Islet precursor cell (in vitro differentiated cells): ENCODE measurements around the gene XPR1.

Experiments
- DNase-seq: peaks from one replicate; pipeline ENCODE4 v3.0.0-alpha.2; 2018

The XPR1 gene

GRCh38 chr1:180631766-180632325, at the start of gene XPR1:
XPR1 (plus strand) TSS chr1:180632022; CDS start chr1:180632202, 180 bp downstream.
- peak; percentile 99 for DNase-seq

DNA sequence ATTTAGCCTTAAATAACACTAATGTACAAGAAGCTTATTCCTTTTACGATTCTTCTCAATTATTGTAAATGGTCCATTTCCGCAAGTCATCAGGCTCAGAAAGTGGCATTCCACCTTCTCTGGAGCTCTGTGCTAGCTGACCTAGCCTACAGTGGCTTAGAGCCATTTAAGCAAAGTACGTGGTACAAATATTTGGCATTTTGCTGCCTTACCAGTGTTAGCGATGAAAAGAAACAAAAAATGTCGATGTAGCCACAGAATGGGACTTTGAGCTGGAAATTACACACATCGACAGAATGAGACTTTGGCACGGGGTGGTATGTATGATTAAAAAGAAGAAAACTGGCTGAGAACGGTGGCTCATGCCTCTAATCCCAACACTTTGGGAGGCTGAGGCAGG, 47.0 kb upstream of the XPR1 start:
- DNase-seq: no peak

GRCh38 chr1:180585994-180586359, 45.8 kb upstream of the XPR1 start:
- no peak for DNase-seq

DNA sequence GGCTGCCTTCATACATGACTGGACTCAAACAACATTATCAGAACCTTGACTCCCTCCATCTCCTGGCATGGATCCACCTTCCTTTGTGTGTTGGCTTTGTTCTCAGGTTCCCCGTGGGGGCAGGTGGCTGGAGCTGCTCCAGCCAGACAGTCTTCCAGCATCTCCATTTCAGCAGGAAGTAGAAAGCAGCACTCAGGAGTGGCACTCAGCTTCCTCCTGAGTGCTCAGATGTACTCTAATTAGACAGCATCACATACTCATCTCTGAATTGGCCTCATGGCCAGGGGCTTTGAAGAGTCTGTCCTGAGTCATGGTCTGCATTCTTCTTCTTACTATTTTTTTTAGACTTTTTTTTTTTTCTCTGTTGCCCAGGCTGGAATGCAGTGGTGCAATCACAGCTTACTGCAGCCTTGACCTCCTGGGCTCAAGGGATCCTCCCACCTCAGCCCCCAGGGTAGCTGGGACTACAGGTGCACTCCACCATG, 45.1 kb upstream of the XPR1 start:
- peak; percentile 94 for DNase-seq

DNA sequence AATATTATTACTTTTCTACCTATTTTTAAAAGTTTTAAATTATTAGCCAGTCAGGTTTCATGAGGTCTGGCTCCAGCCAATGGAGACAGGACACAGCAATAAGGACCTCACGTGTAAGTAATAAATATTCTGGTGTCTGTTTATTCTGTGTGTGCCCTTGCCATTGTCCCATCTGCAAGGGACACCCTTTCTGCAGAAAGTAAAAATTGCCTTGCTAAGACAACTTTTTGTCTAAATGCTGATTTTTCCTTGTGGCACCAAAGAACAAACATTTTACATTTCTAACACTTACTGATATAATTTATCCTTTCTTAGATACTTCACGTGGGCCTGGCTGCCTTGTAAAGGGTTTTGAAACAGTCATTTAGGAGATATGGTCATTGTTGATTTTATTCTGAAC, 43.7 kb upstream of the XPR1 start:
- DNase-seq: no peak

- DNase-seq: no peak
These were observed 40.9 kb upstream of the XPR1 start for GRCh38 chr1:180590889-180591288.

DNA sequence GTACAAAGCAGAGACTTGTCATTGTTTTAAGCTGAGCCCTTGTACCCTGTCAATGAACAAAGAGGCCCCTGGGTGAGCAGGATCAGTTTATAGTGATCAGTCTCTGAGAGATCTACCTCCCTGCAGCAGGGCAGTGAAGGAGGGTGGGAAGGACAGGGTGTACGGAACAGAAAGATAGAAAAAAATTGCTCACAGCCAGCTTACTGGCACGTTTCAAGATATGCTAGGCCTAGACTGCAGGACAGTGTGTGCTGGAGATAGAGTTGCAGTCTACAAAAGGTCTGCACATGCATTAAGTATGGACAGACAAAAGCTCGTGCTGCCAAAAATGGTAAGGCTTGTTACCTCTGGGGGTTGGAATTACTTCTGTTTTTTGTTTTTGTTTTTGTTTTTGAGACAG, 38.4 kb upstream of the XPR1 start:
- DNase-seq: no peak

- DNase-seq: peak; percentile 78
These were observed 37.1 kb upstream of the XPR1 start for GRCh38 chr1:180594723-180595122.

GRCh38 chr1:180595966-180596365, 35.9 kb upstream of the XPR1 start:
- DNase-seq: no peak

- DNase-seq: no peak
These were observed 34.3 kb upstream of the XPR1 start for GRCh38 chr1:180597520-180597919.

DNA sequence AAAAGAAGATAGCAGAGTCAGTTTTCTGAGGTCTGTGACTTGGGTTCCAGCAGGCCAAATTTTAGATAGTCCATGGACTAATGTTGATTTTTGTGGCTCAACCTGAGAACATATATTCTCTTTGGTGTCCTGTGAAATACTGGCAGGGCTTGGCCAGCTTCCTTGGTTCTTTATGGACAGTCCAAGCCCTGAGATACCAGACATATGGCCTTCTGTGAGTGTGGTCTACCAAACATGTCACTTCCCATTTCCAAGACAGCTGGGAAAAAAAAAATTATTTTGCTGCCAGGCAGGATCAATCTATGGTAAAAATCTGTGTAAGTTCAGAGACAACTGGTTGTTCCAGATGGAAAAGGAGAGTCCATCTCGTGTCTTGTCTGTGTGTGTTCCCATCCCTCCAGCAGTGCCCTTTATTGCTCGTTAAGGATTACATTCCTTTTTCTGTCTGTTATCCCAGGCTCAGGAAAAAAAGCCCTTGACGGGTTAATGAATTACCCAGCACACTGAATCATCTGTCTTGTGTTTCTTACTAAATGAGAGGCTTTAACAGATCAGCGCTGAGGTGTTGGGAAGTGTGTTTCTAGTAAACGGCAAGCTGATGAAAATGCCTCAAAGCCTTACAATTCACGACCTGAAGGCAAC, 33.4 kb upstream of the XPR1 start:
- peak; percentile 54 for DNase-seq

GRCh38 chr1:180600343-180600742, 31.5 kb upstream of the XPR1 start:
- no peak for DNase-seq

- DNase-seq: no peak
These were observed 30.3 kb upstream of the XPR1 start for GRCh38 chr1:180601512-180601911.

- no peak for DNase-seq
These were observed 28.5 kb upstream of the XPR1 start for GRCh38 chr1:180603223-180603849.

DNA sequence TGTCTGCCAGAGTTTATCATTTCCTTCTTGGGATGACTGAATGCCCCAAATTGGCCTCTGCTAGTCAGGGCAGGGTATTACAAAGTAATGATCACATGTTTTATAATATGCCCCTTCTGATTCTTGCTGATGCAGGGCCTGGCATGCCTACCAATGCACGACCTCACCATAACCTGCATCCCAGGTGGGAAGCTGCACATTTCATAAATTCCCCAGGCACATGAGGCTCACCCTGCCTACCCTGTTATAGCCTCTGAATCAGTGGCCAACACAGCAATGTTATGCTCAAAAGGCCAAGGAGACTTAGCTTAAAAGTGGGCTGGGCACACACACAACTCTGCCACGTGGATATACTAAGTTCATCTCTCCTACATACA, 28.0 kb upstream of the XPR1 start:
- no peak for DNase-seq

DNA sequence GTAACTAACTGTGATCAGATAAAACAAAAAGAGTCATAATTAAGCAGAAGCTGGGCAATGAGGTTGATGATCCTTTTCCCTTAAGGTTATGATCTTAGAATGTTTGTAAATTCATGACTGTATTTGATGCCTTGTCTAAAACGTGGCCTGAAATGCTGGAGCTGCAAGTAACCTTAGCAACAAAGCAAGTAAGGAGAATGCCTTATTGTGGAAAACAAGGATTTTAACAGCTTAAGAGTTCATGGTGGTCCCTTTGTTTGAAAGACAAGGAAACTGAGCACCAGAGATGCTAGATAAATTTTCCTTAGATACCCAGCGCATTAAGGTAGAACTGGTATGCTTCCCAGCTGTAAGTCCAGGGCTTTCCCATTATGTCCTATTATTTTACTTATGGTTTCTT, 25.7 kb upstream of the XPR1 start:
- DNase-seq: no peak

- no peak for DNase-seq
These were observed 21.9 kb upstream of the XPR1 start for GRCh38 chr1:180609643-180610555.

DNA sequence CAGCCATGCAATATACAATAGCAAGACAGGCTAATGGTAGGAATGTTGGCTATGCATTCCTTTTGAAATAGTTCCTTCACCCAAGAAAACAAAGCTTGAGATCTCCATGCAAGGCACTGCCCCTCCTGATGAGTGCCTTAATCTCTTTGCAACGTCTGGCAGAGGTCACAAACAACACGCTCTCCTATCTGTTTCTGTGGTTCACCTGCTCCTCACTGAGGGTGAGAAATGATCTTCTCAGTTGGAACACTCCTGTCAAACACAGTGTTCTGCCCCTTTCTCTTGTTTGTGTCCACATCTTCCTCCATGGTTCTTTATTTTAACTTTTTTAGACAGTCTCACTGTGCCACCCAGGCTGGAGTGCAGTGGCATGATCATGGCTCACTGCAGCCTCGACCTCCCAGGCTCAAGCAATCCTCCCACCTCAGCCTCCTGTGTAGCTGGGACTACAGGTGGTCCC, 21.2 kb upstream of the XPR1 start:
- DNase-seq: no peak

DNA sequence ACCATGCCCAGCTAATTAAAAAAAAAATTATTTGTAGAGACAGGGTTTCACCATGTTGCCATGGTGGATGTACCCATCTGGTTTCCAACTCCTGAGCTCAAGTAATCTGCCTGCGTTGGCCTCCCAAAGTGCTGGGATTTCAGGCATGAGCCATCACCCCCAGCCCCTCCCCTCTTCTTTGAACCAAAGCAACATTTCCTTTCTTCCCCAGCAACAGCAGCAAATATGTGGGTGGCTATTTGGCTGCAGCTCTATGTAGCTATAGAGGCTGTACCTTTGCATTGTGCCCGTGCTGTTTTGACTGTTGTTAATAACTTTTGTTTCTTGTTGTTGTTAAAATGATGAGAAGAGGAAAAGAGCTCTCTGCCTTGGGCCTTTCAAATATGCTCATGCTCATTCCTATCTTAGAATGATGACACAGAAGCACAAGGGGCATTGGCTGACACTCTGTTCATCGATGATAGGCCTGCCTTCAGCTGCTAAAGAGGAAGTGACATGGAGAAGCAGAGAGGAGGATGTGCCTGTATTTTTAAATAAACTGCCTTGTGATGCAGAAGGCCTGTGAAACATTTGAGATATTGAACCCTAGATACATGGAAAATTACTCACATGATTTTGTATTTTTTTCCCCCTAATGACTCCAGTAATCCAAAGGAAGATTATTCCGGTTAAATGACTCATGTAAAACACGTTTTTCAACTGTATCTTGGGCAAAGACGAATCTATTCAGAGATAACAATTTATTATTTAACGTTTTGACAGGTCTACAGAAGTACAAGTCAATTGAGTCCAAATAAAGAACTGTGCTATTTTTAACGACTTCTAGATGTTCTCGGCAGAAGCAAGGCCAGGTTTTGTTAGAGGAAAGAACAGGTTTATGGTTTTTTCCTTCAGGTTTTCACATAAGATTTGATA, 20.5 kb upstream of the XPR1 start:
- no peak for DNase-seq

DNA sequence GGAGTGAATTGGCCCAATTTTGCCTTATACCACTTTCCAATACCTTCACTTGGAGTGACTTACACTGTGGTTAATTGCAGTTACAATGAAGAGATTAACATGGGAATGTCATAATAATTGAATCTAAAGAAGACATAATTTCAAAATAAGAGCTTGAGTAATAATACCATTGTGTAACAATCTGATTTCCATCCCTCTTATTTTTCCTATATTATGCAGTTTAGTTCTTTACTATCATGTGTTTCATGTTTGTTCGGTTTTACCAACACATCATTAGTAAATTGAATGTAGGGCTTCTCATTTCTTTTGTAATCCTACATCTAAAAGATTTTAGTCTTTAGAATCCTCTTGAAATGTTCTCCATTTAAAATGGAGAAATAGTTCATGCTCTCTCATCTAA, 19.2 kb upstream of the XPR1 start:
- no peak for DNase-seq

DNA sequence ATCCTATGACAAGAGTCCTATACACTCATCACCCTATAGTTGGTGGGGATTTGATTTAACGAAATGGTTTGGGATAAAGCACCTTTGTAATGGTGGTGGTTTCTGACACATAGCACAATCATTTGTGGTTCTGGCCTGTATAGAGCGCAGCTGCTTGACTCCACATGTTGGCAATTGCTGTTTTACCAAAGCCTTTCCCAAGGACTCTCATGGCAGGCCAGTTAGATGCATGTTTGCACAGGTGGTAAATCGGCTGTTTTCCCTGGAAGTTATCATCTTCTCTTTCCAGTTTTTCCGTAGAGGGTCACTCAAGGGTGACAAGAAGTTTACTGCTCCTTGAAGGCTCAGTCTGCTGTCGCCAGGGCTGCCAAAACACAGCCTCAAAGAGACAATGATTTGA, 17.1 kb upstream of the XPR1 start:
- DNase-seq: no peak
